GM18508 (cell line): ENCODE data around the gene PPFIA3.
"Not testable (repeated sequence)": the region's sequence is repeated elsewhere in the genome, so short reads cannot be mapped to it uniquely, and the experiment has no call there.

Experiments used
- ATAC-seq: cut with Tn5 transposase; IDR thresholded peaks from one replicate; pipeline ENCODE4 v1.9.1; 2021; ENCODE audit warnings: moderate number of reproducible peaks; ENCODE audit not compliant: insufficient read depth, unreplicated experiment

PPFIA3 gene

GRCh38 chr19:49119411-49120324 lies at the start of gene PPFIA3:
PPFIA3 (plus strand) TSS chr19:49119544; CDS start chr19:49127874, 8,330 bp downstream.
- ATAC-seq: no peak

- no peak for ATAC-seq
Measured at GRCh38 chr19:49070416-49070815, 48.9 kb upstream of the PPFIA3 start.

GRCh38 chr19:49071860-49072547 lies 47.3 kb upstream of the PPFIA3 start:
- ATAC-seq: no peak

GRCh38 chr19:49073514-49074378 lies 45.6 kb upstream of the PPFIA3 start:
- no peak for ATAC-seq

GRCh38 chr19:49074869-49075268 lies 44.5 kb upstream of the PPFIA3 start:
- ATAC-seq: not testable (repeated sequence)

GRCh38 chr19:49080392-49080791 lies 39.0 kb upstream of the PPFIA3 start:
- ATAC-seq: no peak

GRCh38 chr19:49081273-49081672 lies 38.1 kb upstream of the PPFIA3 start:
- no peak for ATAC-seq

- no peak for ATAC-seq
Measured at GRCh38 chr19:49084206-49085019, 34.9 kb upstream of the PPFIA3 start.

GRCh38 chr19:49085020-49085867 lies 34.1 kb upstream of the PPFIA3 start, which contains the start of gene SNRNP70:
SNRNP70 (plus strand) TSS chr19:49085451; CDS start chr19:49086415, 964 bp downstream.
- peak; percentile 48 for ATAC-seq

- ATAC-seq: no peak
Measured at GRCh38 chr19:49085868-49086232, 33.5 kb upstream of the PPFIA3 start.

- ATAC-seq: no peak
Measured at GRCh38 chr19:49086296-49086695, 33.0 kb upstream of the PPFIA3 start.

- ATAC-seq: no peak
Measured at GRCh38 chr19:49091391-49092038, 27.8 kb upstream of the PPFIA3 start.

GRCh38 chr19:49092686-49093085 lies 26.7 kb upstream of the PPFIA3 start:
- ATAC-seq: no peak

- ATAC-seq: no peak
Measured at GRCh38 chr19:49094505-49095482, 24.6 kb upstream of the PPFIA3 start.

- ATAC-seq: no peak
Measured at GRCh38 chr19:49097453-49098288, 21.7 kb upstream of the PPFIA3 start.

- no peak for ATAC-seq
Measured at GRCh38 chr19:49098795-49099194, 20.5 kb upstream of the PPFIA3 start.
